ENCODE results near the gene SH2D6.

SH2D6 gene

GRCh38 chr2:85448461-85449213, 30.1 kb downstream of the SH2D6 start:
- Histone ChIP-seq H3K27ac (replicated peaks) (no peak overlapping the region), H3K27me3 (ENCODE audit: insufficient read depth, poor library complexity, severe bottlenecking) (no peaks in the 10 kb centered on the region), H3K4me3 (replicated peaks; ENCODE audit: insufficient read depth, low read length) (no peak overlapping the region)
- TF ChIP-seq CTCF (IDR thresholded peaks at IDR 0.05; ENCODE audit: insufficient read depth, low read length): no peak
- no peak for TF ChIP-seq POLR2AphosphoS5 (IDR thresholded peaks at IDR 0.05; ENCODE audit: low read depth)
- TF ChIP-seq SPI1 (IDR thresholded peaks at IDR 0.05; ENCODE audit: borderline replicate concordance, low read depth): peak; percentile 41; the same call in 1 of the 2 replicates
- DNase-seq (ENCODE audit: low read depth in 1 of 2, low spot score in 1 of 2): no peak

GRCh38 chr2:85449214-85449588, 30.7 kb downstream of the SH2D6 start:
- Histone ChIP-seq H3K27ac (replicated peaks) (no peak overlapping the region), H3K27me3 (ENCODE audit: insufficient read depth, poor library complexity, severe bottlenecking) (no peaks in the 10 kb centered on the region), H3K4me3 (replicated peaks; ENCODE audit: insufficient read depth, low read length) (no peak overlapping the region)
- TF ChIP-seq POLR2AphosphoS5 (IDR thresholded peaks at IDR 0.05; ENCODE audit: low read depth) (no peak), CTCF (IDR thresholded peaks at IDR 0.05; ENCODE audit: insufficient read depth, low read length) (no peak), GABPA (IDR thresholded peaks at IDR 0.05; ENCODE audit: low read depth) (no peak), SPI1 (IDR thresholded peaks at IDR 0.05; ENCODE audit: borderline replicate concordance, low read depth) (no peak)
- TF ChIP-seq, protein P1, sequence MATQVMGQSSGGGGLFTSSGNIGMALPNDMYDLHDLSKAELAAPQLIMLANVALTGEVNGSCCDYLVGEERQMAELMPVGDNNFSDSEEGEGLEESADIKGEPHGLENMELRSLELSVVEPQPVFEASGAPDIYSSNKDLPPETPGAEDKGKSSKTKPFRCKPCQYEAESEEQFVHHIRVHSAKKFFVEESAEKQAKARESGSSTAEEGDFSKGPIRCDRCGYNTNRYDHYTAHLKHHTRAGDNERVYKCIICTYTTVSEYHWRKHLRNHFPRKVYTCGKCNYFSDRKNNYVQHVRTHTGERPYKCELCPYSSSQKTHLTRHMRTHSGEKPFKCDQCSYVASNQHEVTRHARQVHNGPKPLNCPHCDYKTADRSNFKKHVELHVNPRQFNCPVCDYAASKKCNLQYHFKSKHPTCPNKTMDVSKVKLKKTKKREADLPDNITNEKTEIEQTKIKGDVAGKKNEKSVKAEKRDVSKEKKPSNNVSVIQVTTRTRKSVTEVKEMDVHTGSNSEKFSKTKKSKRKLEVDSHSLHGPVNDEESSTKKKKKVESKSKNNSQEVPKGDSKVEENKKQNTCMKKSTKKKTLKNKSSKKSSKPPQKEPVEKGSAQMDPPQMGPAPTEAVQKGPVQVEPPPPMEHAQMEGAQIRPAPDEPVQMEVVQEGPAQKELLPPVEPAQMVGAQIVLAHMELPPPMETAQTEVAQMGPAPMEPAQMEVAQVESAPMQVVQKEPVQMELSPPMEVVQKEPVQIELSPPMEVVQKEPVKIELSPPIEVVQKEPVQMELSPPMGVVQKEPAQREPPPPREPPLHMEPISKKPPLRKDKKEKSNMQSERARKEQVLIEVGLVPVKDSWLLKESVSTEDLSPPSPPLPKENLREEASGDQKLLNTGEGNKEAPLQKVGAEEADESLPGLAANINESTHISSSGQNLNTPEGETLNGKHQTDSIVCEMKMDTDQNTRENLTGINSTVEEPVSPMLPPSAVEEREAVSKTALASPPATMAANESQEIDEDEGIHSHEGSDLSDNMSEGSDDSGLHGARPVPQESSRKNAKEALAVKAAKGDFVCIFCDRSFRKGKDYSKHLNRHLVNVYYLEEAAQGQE (IDR thresholded peaks at IDR 0.05; ENCODE audit: insufficient replicate concordance, low read depth): no peak
- no peak for DNase-seq (ENCODE audit: low read depth in 1 of 2, low spot score in 1 of 2)

GRCh38 chr2:85452237-85452636, 33.7 kb downstream of the SH2D6 start:
- DNase-seq (ENCODE audit: low read depth in 1 of 2, low spot score in 1 of 2): no peak
- Histone ChIP-seq H3K27ac (replicated peaks) (no peak overlapping the region), H3K4me3 (replicated peaks; ENCODE audit: insufficient read depth, low read length) (no peak overlapping the region), H3K27me3 (ENCODE audit: insufficient read depth, poor library complexity, severe bottlenecking) (no peaks in the 10 kb centered on the region)
- TF ChIP-seq GABPA (IDR thresholded peaks at IDR 0.05; ENCODE audit: low read depth) (no peak), POLR2AphosphoS5 (IDR thresholded peaks at IDR 0.05; ENCODE audit: low read depth) (no peak), SPI1 (IDR thresholded peaks at IDR 0.05; ENCODE audit: borderline replicate concordance, low read depth) (no peak), CTCF (IDR thresholded peaks at IDR 0.05; ENCODE audit: insufficient read depth, low read length) (no peak)
- TF ChIP-seq, protein P1 (IDR thresholded peaks at IDR 0.05; ENCODE audit: insufficient replicate concordance, low read depth): no peak

- no peak for TF ChIP-seq GABPA (IDR thresholded peaks at IDR 0.05; ENCODE audit: low read depth)
- TF ChIP-seq CTCF (IDR thresholded peaks at IDR 0.05; ENCODE audit: insufficient read depth, low read length): no peak
- TF ChIP-seq, protein P1 (IDR thresholded peaks at IDR 0.05; ENCODE audit: insufficient replicate concordance, low read depth): no peak
- no peak for TF ChIP-seq POLR2AphosphoS5 (IDR thresholded peaks at IDR 0.05; ENCODE audit: low read depth)
- TF ChIP-seq SPI1 (IDR thresholded peaks at IDR 0.05; ENCODE audit: borderline replicate concordance, low read depth): no peak
- no peak overlapping the region for H3K4me3 ChIP-seq (replicated peaks; ENCODE audit: insufficient read depth, low read length)
- no peaks in the 10 kb centered on the region for H3K27me3 ChIP-seq (ENCODE audit: insufficient read depth, poor library complexity, severe bottlenecking)
- H3K27ac ChIP-seq (replicated peaks): no peak overlapping the region
- no peak for DNase-seq (ENCODE audit: low read depth in 1 of 2, low spot score in 1 of 2)
Measured at GRCh38 chr2:85453571-85453970, 35.1 kb downstream of the SH2D6 start.
